IMR-90 (cell line): ENCODE results near the gene HMHB1. TPM values are rescaled to one million over a fixed set of nuclear protein-coding genes. Genes with fewer than 3 reads are reported as not detected.

Source experiments
- ATAC-seq: fragments of 200-7000 bp; cut with Tn5 transposase; 2 replicates; pipeline ENCODE4 v1.9.1; 2020; ENCODE audit warnings: low read depth, mild to moderate bottlenecking, moderate library complexity
- BruUV-seq: library from RNA; stranded (reverse); fragments of 400-500 nt; replicated peaks from 2 replicates; lab custom pipeline; 2021; lab: Mats Ljungman, UMichigan
- CTCF ChIA-PET: fragments of 300-600 bp; formaldehyde crosslinking; extraction: SDS; loops from one replicate; lab custom pipeline; 2021; ENCODE audit warnings: antibody characterized with exemption; lab: Yijun Ruan, JAX
- POLR2A ChIA-PET: fragments of 300-600 bp; sonication (Branson Sonifier 250); formaldehyde crosslinking; loops from one replicate; lab custom pipeline; 2022; ENCODE audit warnings: antibody characterized with exemption; ENCODE audit not compliant: unreplicated experiment; lab: Charles Lee
- DNase-seq: peaks from one replicate; pipeline ENCODE4 v3.0.0; 2013
- H2AFZ ChIP-seq: replicated peaks from 2 replicates; pipeline ENCODE3; 2013; ENCODE audit warnings: low read length, mild to moderate bottlenecking; ENCODE audit not compliant: poor library complexity
- H2AK5ac ChIP-seq: 2 replicates; pipeline ENCODE4 v1.6.1; 2013; ENCODE audit warnings: low read depth, low read length, inconsistent platforms
- H2AK9ac ChIP-seq: replicated peaks from 2 replicates; pipeline ENCODE3; 2013; ENCODE audit warnings: mild to moderate bottlenecking, low read depth, low read length, moderate library complexity; ENCODE audit not compliant: poor library complexity
- H2BK120ac ChIP-seq: 2 replicates; pipeline ENCODE4 v1.6.1; 2013; ENCODE audit warnings: low read depth, low read length, inconsistent platforms
- H2BK15ac ChIP-seq: 3 replicates; pipeline ENCODE4 v1.6.1; 2013; ENCODE audit warnings: low read depth, low read length, inconsistent platforms
- H2BK20ac ChIP-seq: 2 replicates; pipeline ENCODE4 v1.6.1; 2013; ENCODE audit warnings: low read depth, mild to moderate bottlenecking, inconsistent platforms, low read length, moderate library complexity
- H2BK5ac ChIP-seq: 2 replicates; pipeline ENCODE4 v1.6.1; 2013; ENCODE audit warnings: mild to moderate bottlenecking, low read depth, low read length, inconsistent platforms; ENCODE audit not compliant: poor library complexity, severe bottlenecking
- H3K14ac ChIP-seq: replicated peaks from 2 replicates; pipeline ENCODE4 v1.6.1; 2013; ENCODE audit warnings: low read depth, low read length, inconsistent platforms
- H3K18ac ChIP-seq: 2 replicates; pipeline ENCODE4 v1.6.1; 2013; ENCODE audit warnings: low read depth, low read length, control low read depth
- H3K23ac ChIP-seq: 2 replicates; pipeline ENCODE4 v1.6.1; 2013; ENCODE audit warnings: low read depth, low read length, inconsistent platforms
- H3K27ac ChIP-seq: 2 replicates; pipeline ENCODE4 v1.5.1; 2013; ENCODE audit warnings: mild to moderate bottlenecking, control low read depth, low read length; ENCODE audit not compliant: insufficient read depth
- H3K27me3 ChIP-seq: 2 replicates; pipeline ENCODE4 v1.6.1; 2013; ENCODE audit warnings: low read length; ENCODE audit not compliant: control insufficient read depth, insufficient read depth
- H3K36me3 ChIP-seq: 2 replicates; pipeline ENCODE4 v1.6.1; 2013; ENCODE audit warnings: low read length, mixed read lengths; ENCODE audit not compliant: control insufficient read depth, insufficient read depth
- H3K4ac ChIP-seq: 2 replicates; pipeline ENCODE4 v1.6.1; 2013; ENCODE audit warnings: low read depth, low read length, inconsistent platforms
- H3K4me1 ChIP-seq: 2 replicates; pipeline ENCODE4 v1.6.1; 2013; ENCODE audit warnings: low read length, mixed read lengths; ENCODE audit not compliant: control insufficient read depth, insufficient read depth
- H3K4me2 ChIP-seq: 2 replicates; pipeline ENCODE4 v1.6.1; 2013; ENCODE audit warnings: low read depth, mild to moderate bottlenecking, control low read depth, low read length, moderate library complexity
- H3K4me3 ChIP-seq: 2 replicates; pipeline ENCODE4 v1.5.1; 2013; ENCODE audit warnings: low read depth, mild to moderate bottlenecking, control low read depth, low read length, moderate library complexity; ENCODE audit not compliant: insufficient read depth
- H3K56ac ChIP-seq: 2 replicates; pipeline ENCODE4 v1.6.1; 2013; ENCODE audit warnings: low read length, inconsistent platforms; ENCODE audit not compliant: insufficient read depth; ENCODE audit errors: extremely low read depth
- H3K79me1 ChIP-seq, 2 experiments: 2 replicates each; pipeline ENCODE4 v1.6.1; 2013; ENCODE audit warnings: low read length in 2 of 2, inconsistent platforms in 1 of 2, low read depth in 1 of 2
- H3K9ac ChIP-seq: 2 replicates; pipeline ENCODE4 v1.6.1; 2013; ENCODE audit warnings: low read depth, low read length, control low read depth
- H3K9me1 ChIP-seq: 2 replicates; pipeline ENCODE4 v1.6.1; 2013; ENCODE audit warnings: low read length, inconsistent platforms; ENCODE audit not compliant: insufficient read depth
- H3K9me3 ChIP-seq: 2 replicates; pipeline ENCODE4 v1.6.1; 2013; ENCODE audit warnings: low read length; ENCODE audit not compliant: control insufficient read depth, insufficient read depth
- H4K20me1 ChIP-seq: 2 replicates; pipeline ENCODE4 v1.6.1; 2013; ENCODE audit warnings: low read length, inconsistent platforms; ENCODE audit not compliant: insufficient read depth
- H4K5ac ChIP-seq: 2 replicates; pipeline ENCODE4 v1.6.1; 2013; ENCODE audit warnings: mild to moderate bottlenecking, low read depth, low read length, control low read depth
- H4K8ac ChIP-seq, 2 experiments: 2 replicates each; pipeline ENCODE4 v1.6.1; 2013; ENCODE audit warnings: low read depth in 2 of 2, low read length in 2 of 2, control low read depth in 1 of 2, inconsistent platforms in 1 of 2
- H4K91ac ChIP-seq: 2 replicates; pipeline ENCODE4 v1.6.1; 2013; ENCODE audit warnings: low read depth, low read length, inconsistent platforms; ENCODE audit not compliant: insufficient read depth
- MXI1 ChIP-seq: IDR thresholded peaks from 2 replicates; pipeline ENCODE4 v1.6.1; 2012; ENCODE audit warnings: low read depth, mild to moderate bottlenecking, low read length, moderate library complexity, borderline replicate concordance
- POLR2A ChIP-seq: IDR thresholded peaks from 2 replicates; pipeline ENCODE4 v1.6.1; 2012; ENCODE audit warnings: mild to moderate bottlenecking, low read depth, low read length
- RCOR1 ChIP-seq: IDR thresholded peaks from 2 replicates; pipeline ENCODE4 v1.6.1; 2012; ENCODE audit warnings: mild to moderate bottlenecking, low read length, improper control_type of control experiment; ENCODE audit not compliant: insufficient replicate concordance
- WGBS, 2 experiments: methylation state at CpG; one replicate each; pipeline versions ENCODE4 v1.1.5 to v1.1.7; 2013; ENCODE audit warnings: missing lambda C conversion rate in 2 of 2; ENCODE audit not compliant: insufficient read length in 1 of 2; ENCODE audit errors: extremely low coverage in 2 of 2; 5-methylcytosine and 5-hydroxymethylcytosine counted together
- dilution Hi-C: fragments of 300-500 bp; cut with HindIII; formaldehyde crosslinking; loops from one replicate; pipeline ENCODE4 v1.14.3; 2018; ENCODE audit warnings: low sequenced_read_pairs; ENCODE audit not compliant: unreplicated experiment
- in situ Hi-C: fragments of 300-500 bp; cut with MboI; formaldehyde crosslinking; loops from 3 replicates; pipeline ENCODE4 v1.14.3; 2019; ENCODE audit warnings: low sequenced_read_pairs, inconsistent platforms, mixed read lengths
- intact Hi-C: fragments of 100-400 bp; cut with micrococcal nuclease; formaldehyde crosslinking; loops from 2 replicates; pipeline ENCODE4 v1.10.0; 2022
- polyA plus RNA-seq, 3 experiments: library from polyadenylated mRNA; depleted of rRNA; stranded (reverse); fragments of >200 nt; gene quantifications; 2 replicates each; pipeline ENCODE4 v1.2.3, GENCODE V29; 2012; ENCODE audit warnings: low replicate concordance in 1 of 3
- total RNA-seq: library from RNA; depleted of rRNA; stranded (reverse); fragments of >200 nt; gene quantifications from 2 replicates; pipeline ENCODE4 v1.2.3, GENCODE V29; 2012

Gene HMHB1
- total and polyA plus RNA-seq, 2 of the 4 experiments (the other 2 are of a cell fraction): not detected

DNA sequence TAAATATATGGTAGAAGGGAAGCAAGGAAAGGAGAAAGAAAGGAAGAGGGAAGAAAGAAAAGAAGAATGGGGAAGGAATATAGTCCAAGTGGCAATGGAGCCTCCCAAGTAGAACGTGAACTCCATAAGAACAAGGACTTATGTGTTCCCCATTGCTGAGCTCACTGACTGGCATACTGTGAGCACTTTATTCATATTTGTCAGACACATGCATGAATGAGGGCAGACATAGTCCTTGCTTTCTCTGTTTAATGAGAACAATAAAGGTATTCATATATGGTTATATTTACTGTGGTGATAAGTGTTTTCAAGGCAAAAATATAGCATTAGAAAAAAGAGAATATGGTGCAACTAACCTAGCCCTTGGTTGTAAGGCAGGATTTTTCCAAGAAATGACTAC, 23.6 kb upstream of the HMHB1 start:
- Histone ChIP-seq H2BK20ac (no peak overlapping the region), H4K5ac (no peak overlapping the region), H3K56ac (no peak overlapping the region), H3K14ac (no peak overlapping the region), H3K4me1 (peaks cover 5% of the 10 kb centered on the region; the same call in 1 of the 2 replicates), H3K23ac (no peak overlapping the region), H2AK9ac (no peak overlapping the region), H2BK15ac (no peak overlapping the region), H3K4ac (no peak overlapping the region), H4K91ac (no peak overlapping the region), H2BK120ac (no peak overlapping the region), H3K18ac (no peak overlapping the region), H2AK5ac (no peak overlapping the region), H3K4me2 (no peak overlapping the region), H4K8ac (no peak overlapping the region), H4K20me1 (no peaks in the 10 kb centered on the region), H2AFZ (no peak overlapping the region), H3K27me3 (no peaks in the 10 kb centered on the region), H3K9ac (no peak overlapping the region), H3K36me3 (no peaks in the 10 kb centered on the region), H3K9me1 (no peaks in the 10 kb centered on the region), H3K4me3 (no peak overlapping the region), H3K27ac (no peak overlapping the region), H2BK5ac (no peak overlapping the region), H3K79me1 (no peaks in the 10 kb centered on the region), H3K9me3 (no peaks in the 10 kb centered on the region)
- WGBS, 2 experiments: 100% methylated on average over 1 of the region's 1 CpG; no CpG with 5 or more reads in 1 of the 2 experiments
- intact Hi-C loops (no loop called here), in situ Hi-C loops (no loop called here), dilution Hi-C loops (no loop called here)
- no peak for ATAC-seq
- no TSS peak for BruUV-seq
- TF ChIP-seq RCOR1: no peak
- no peak for TF ChIP-seq MXI1
- no peak for TF ChIP-seq POLR2A
- no peak for DNase-seq
- CTCF ChIA-PET: no interaction called here
- POLR2A ChIA-PET: no interaction called here
